C4-2B (cell line): ENCODE measurements around the gene FHOD1.

ENCODE experiments used
- ZFX ChIP-seq: fragments of 450-650 bp; IDR thresholded peaks from 2 replicates; pipeline ENCODE4 v1.6.1; 2017
- TF ChIP-seq, protein P1 (sequence below): fragments of 450-650 bp; conservative IDR thresholded peaks from 2 replicates; pipeline ENCODE4 v1.5.1; 2017; ENCODE audit warnings: mild to moderate bottlenecking

- TF ChIP-seq, protein P1, sequence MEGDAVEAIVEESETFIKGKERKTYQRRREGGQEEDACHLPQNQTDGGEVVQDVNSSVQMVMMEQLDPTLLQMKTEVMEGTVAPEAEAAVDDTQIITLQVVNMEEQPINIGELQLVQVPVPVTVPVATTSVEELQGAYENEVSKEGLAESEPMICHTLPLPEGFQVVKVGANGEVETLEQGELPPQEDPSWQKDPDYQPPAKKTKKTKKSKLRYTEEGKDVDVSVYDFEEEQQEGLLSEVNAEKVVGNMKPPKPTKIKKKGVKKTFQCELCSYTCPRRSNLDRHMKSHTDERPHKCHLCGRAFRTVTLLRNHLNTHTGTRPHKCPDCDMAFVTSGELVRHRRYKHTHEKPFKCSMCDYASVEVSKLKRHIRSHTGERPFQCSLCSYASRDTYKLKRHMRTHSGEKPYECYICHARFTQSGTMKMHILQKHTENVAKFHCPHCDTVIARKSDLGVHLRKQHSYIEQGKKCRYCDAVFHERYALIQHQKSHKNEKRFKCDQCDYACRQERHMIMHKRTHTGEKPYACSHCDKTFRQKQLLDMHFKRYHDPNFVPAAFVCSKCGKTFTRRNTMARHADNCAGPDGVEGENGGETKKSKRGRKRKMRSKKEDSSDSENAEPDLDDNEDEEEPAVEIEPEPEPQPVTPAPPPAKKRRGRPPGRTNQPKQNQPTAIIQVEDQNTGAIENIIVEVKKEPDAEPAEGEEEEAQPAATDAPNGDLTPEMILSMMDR: no peak
- TF ChIP-seq ZFX: no peak
These were observed 12.4 kb upstream of the FHOD1 start for GRCh38 chr16:67259705-67260104.
